HCT116 (cell line): ENCODE data around the gene ACOXL. TPM values are rescaled to one million over a fixed set of nuclear protein-coding genes. Genes with fewer than 3 reads are reported as not detected.

Source experiments
- ATAC-seq: fragments of 200-7000 bp; cut with Tn5 transposase; 2 replicates; pipeline ENCODE4 v1.9.1; 2020; ENCODE audit warnings: mild to moderate bottlenecking, moderate library complexity
- BruUV-seq: library from RNA; stranded (reverse); fragments of 400-500 nt; replicated peaks from 2 replicates; lab custom pipeline; 2021; lab: Mats Ljungman, UMichigan
- CTCF ChIA-PET: fragments of 300-600 bp; sonication (Branson Sonifier 250); formaldehyde crosslinking; loops from one replicate; lab custom pipeline; 2021; ENCODE audit warnings: antibody characterized with exemption; lab: Charles Lee
- POLR2A ChIA-PET: fragments of 300-600, 350-600 bp; sonication (Branson Sonifier 250); formaldehyde crosslinking; loops from one replicate; lab custom pipeline; 2021; ENCODE audit warnings: antibody characterized with exemption; lab: Charles Lee
- RAD21 ChIA-PET, 2 experiments: fragments of 300-600 bp; sonication (Branson Sonifier 250); formaldehyde crosslinking; loops; one replicate each; lab custom pipeline; 2023; ENCODE audit warnings: low total read pairs in 2 of 2; ENCODE audit not compliant: uncharacterized antibody in 2 of 2, unreplicated experiment in 2 of 2, low non-redundant PET in 1 of 2; lab: Charles Lee
- DNase-seq: peaks from one replicate; pipeline ENCODE4 v3.0.0-alpha.2; 2010; ENCODE audit warnings: low read depth, low spot score
- H2AFZ ChIP-seq: fragments of 200-600 bp; shearing (Covaris generic), sonication (generic); 2 replicates; pipeline ENCODE4 v1.6.1; 2017; ENCODE audit warnings: low read depth, mixed run types, mixed read lengths, antibody characterized with exemption, low read length; ENCODE audit not compliant: poor library complexity, severe bottlenecking
- H3K27ac ChIP-seq: 2 replicates; pipeline ENCODE4 v1.5.1; 2012; ENCODE audit warnings: low read depth, low read length
- H3K27me3 ChIP-seq: fragments of 200-600 bp; sonication (generic); 2 replicates; pipeline ENCODE4 v1.6.1; 2016; ENCODE audit warnings: mixed run types, low read length, mixed read lengths; ENCODE audit not compliant: insufficient read depth
- H3K36me3 ChIP-seq, 2 experiments: fragments of 200-500 bp in 1 of 2; fragments of 200-600 bp in 1 of 2; sonication (Bioruptor generic) in 1 of 2; sonication (generic) in 1 of 2; 2 replicates each; pipeline versions ENCODE4 v1.5.1 to v1.6.1; 2014 to 2016; ENCODE audit warnings: low read length in 2 of 2, inconsistent platforms in 1 of 2, mixed read lengths in 1 of 2, mixed run types in 1 of 2; ENCODE audit not compliant: insufficient read depth in 2 of 2, control insufficient read depth in 1 of 2
- H3K4me1 ChIP-seq, 2 experiments: fragments of 200-600 bp in 1 of 2; sonication (generic) in 1 of 2; 2 replicates each; pipeline versions ENCODE4 v1.5.1 to v1.6.1; 2012 to 2017; ENCODE audit warnings: low read length in 2 of 2, inconsistent platforms in 1 of 2, mild to moderate bottlenecking in 1 of 2, mixed read lengths in 1 of 2, mixed run types in 1 of 2, moderate library complexity in 1 of 2; ENCODE audit not compliant: insufficient read depth in 2 of 2, control insufficient read depth in 1 of 2
- H3K4me2 ChIP-seq: fragments of 200-600 bp; sonication (generic); 2 replicates; pipeline ENCODE4 v1.6.1; 2017; ENCODE audit warnings: mixed run types, low read length, mixed read lengths
- H3K4me3 ChIP-seq, 2 experiments: fragments of 200-600 bp in 1 of 2; sonication (generic) in 1 of 2; replicated peaks in 1 of 2; 2 replicates each; pipeline ENCODE4 v1.5.1; 2011 to 2016; ENCODE audit warnings: low read length in 2 of 2, control low read depth in 1 of 2, low read depth in 1 of 2, mild to moderate bottlenecking in 1 of 2, mixed read lengths in 1 of 2, mixed run types in 1 of 2
- H3K79me2 ChIP-seq: fragments of 200-600 bp; sonication (generic); 2 replicates; pipeline ENCODE4 v1.6.1; 2017; ENCODE audit warnings: mild to moderate bottlenecking, mixed run types, low read length, moderate library complexity, mixed read lengths; ENCODE audit not compliant: insufficient read depth
- H3K9ac ChIP-seq: fragments of 200-600 bp; sonication (generic); 2 replicates; pipeline ENCODE4 v1.6.1; 2016; ENCODE audit warnings: low read length, mixed read lengths
- H3K9me2 ChIP-seq: fragments of 200-600 bp; sonication (generic), shearing (Covaris generic); 2 replicates; pipeline ENCODE4 v1.6.1; 2017; ENCODE audit warnings: mixed run types, mild to moderate bottlenecking, moderate library complexity; ENCODE audit not compliant: insufficient read depth
- H3K9me3 ChIP-seq, 2 experiments: fragments of 200-500 bp in 1 of 2; fragments of 200-600 bp in 1 of 2; sonication (Bioruptor generic) in 1 of 2; sonication (generic) in 1 of 2; 2 replicates each; pipeline ENCODE4 v1.6.1; 2014 to 2017; ENCODE audit warnings: low read length in 2 of 2, mixed read lengths in 2 of 2, inconsistent platforms in 1 of 2, low read depth in 1 of 2, mild to moderate bottlenecking in 1 of 2, mixed run types in 1 of 2, moderate library complexity in 1 of 2; ENCODE audit not compliant: control insufficient read depth in 1 of 2, insufficient read depth in 1 of 2
- H4K20me1 ChIP-seq: fragments of 200-600 bp; sonication (generic), shearing (Covaris generic); 2 replicates; pipeline ENCODE4 v1.6.1; 2017; ENCODE audit warnings: mixed run types, mild to moderate bottlenecking, moderate library complexity; ENCODE audit not compliant: insufficient read depth
- CBX3 ChIP-seq: IDR thresholded peaks from 2 replicates; pipeline ENCODE4 v1.6.1; 2012; ENCODE audit warnings: low read depth
- CEBPB ChIP-seq: IDR thresholded peaks from 2 replicates; pipeline ENCODE4 v1.6.1; 2012; ENCODE audit warnings: low read depth
- EGR1 ChIP-seq: IDR thresholded peaks from 2 replicates; pipeline ENCODE4 v1.6.1; 2012; ENCODE audit warnings: low read depth
- EZH2 ChIP-seq: fragments of 200-600 bp; sonication (generic); IDR thresholded peaks from 2 replicates; pipeline ENCODE4 v1.6.1; 2017; ENCODE audit warnings: antibody characterized with exemption, mixed run types
- EZH2phosphoT487 ChIP-seq: fragments of 200-600 bp; IDR thresholded peaks from 2 replicates; pipeline ENCODE4 v1.6.1; 2018; ENCODE audit warnings: antibody characterized with exemption, borderline replicate concordance
- FOSL1 ChIP-seq: IDR thresholded peaks from 2 replicates; pipeline ENCODE4 v1.6.1; 2012; ENCODE audit warnings: low read depth
- JUND ChIP-seq: IDR thresholded peaks from 2 replicates; pipeline ENCODE4 v1.6.1; 2012
- MAX ChIP-seq: IDR thresholded peaks from 2 replicates; pipeline ENCODE4 v1.6.1; 2012
- POLR2AphosphoS5 ChIP-seq: IDR thresholded peaks from 2 replicates; pipeline ENCODE4 v1.6.1; 2011; ENCODE audit warnings: mild to moderate bottlenecking, low read depth, low read length, moderate library complexity
- SRF ChIP-seq: IDR thresholded peaks from 2 replicates; pipeline ENCODE4 v1.6.1; 2012; ENCODE audit warnings: low read depth
- TCF7L2 ChIP-seq: IDR thresholded peaks from 2 replicates; pipeline ENCODE4 v1.7.0; 2011; ENCODE audit warnings: borderline replicate concordance, inconsistent platforms; ENCODE audit not compliant: insufficient read depth, insufficient read length; ENCODE audit errors: extremely low read depth
- YY1 ChIP-seq: IDR thresholded peaks from 2 replicates; pipeline ENCODE4 v1.6.1; 2011; ENCODE audit warnings: low read length, low read depth, moderate library complexity, mild to moderate bottlenecking; ENCODE audit not compliant: insufficient replicate concordance; ENCODE audit errors: extremely low read depth
- ZNF274 ChIP-seq: fragments of 200-500 bp; sonication (Bioruptor generic); IDR thresholded peaks from 2 replicates; pipeline ENCODE4 v1.6.1; 2014; ENCODE audit warnings: mild to moderate bottlenecking, low read depth, low read length, inconsistent platforms
- intact Hi-C: fragments of 100-400 bp; cut with micrococcal nuclease; formaldehyde crosslinking; loops from 2 replicates; pipeline ENCODE4 v1.10.0; 2022
- total RNA-seq: library from RNA; stranded (reverse); gene quantifications from one replicate; pipeline ENCODE4 v1.2.1, GENCODE V29; 2021; ENCODE audit not compliant: unreplicated experiment
- TF ChIP-seq, protein P1 (sequence below): IDR thresholded peaks from 2 replicates; pipeline ENCODE4 v1.6.1; 2011; ENCODE audit warnings: mild to moderate bottlenecking, low read length, moderate library complexity; ENCODE audit not compliant: insufficient replicate concordance; ENCODE audit errors: extremely low read depth

Gene ACOXL
- total RNA-seq, 1 experiment from 2014 or later = 5.5 TPM

DNA sequence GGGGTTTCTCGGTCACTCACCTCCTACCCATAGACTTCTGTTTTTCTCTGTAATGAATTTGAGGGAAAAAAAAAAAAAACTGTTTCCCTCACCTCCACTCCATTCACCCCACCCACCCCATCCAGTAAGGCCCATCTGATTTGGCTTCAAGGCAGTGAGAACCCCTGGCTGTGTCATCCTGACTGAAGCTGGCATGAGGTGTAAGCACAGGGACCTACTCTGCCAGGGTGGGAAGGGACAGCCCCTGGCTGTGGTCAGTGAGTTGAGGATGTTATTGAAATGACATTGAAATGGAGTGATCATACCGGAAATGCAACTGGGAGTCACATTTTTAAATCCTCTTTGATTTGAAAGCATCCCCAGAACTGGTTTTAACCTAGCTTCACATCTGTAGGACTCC is 369.2 kb downstream of the ACOXL start (continued):
- TF ChIP-seq, protein P1, sequence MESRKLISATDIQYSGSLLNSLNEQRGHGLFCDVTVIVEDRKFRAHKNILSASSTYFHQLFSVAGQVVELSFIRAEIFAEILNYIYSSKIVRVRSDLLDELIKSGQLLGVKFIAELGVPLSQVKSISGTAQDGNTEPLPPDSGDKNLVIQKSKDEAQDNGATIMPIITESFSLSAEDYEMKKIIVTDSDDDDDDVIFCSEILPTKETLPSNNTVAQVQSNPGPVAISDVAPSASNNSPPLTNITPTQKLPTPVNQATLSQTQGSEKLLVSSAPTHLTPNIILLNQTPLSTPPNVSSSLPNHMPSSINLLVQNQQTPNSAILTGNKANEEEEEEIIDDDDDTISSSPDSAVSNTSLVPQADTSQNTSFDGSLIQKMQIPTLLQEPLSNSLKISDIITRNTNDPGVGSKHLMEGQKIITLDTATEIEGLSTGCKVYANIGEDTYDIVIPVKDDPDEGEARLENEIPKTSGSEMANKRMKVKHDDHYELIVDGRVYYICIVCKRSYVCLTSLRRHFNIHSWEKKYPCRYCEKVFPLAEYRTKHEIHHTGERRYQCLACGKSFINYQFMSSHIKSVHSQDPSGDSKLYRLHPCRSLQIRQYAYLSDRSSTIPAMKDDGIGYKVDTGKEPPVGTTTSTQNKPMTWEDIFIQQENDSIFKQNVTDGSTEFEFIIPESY = no peak
- TF ChIP-seq EZH2 (no peak), EGR1 (no peak), POLR2AphosphoS5 (no peak)

- DNase-seq (no peak), ATAC-seq (no peak)
- no peak overlapping the region for H3K9ac ChIP-seq
- no peak overlapping the region for H3K4me2 ChIP-seq
- peaks cover 4 to 19% of the 10 kb centered on the region in 2 experiments; a peak in 3 of 4 replicates for H3K4me1 ChIP-seq
- RAD21 ChIA-PET = no interaction called here
- intact Hi-C loops = no loop called here
- TF ChIP-seq JUND (no peak), FOSL1 (no peak)
- CTCF ChIA-PET = no interaction called here
- H3K9me2 ChIP-seq = no peaks in the 10 kb centered on the region
- no peaks in the 10 kb centered on the region for H3K36me3 ChIP-seq
- no peak overlapping the region for H2AFZ ChIP-seq
- H3K4me3 ChIP-seq = no peak overlapping the region
- H3K9me3 ChIP-seq = no peaks in the 10 kb centered on the region
- no peak overlapping the region for H3K27ac ChIP-seq
- no peaks in the 10 kb centered on the region for H4K20me1 ChIP-seq
- no peaks in the 10 kb centered on the region for H3K27me3 ChIP-seq
- BruUV-seq = no TSS peak
- H3K79me2 ChIP-seq = no peaks in the 10 kb centered on the region
- POLR2A ChIA-PET = interaction anchor here (1.4 kb wide), 1 partner anchor 18 kb away, joined by 6 read pairs; the partner anchor contains the start of gene BCL2L11
Measured at GRCh38 chr2:111102216-111102615, 369.8 kb downstream of the ACOXL start.

GRCh38 chr2:111105926-111106325 is 373.6 kb downstream of the ACOXL start:
- Histone ChIP-seq H3K4me2 (no peak overlapping the region), H3K9me3 (no peaks in the 10 kb centered on the region), H3K4me3 (no peak overlapping the region), H3K79me2 (no peaks in the 10 kb centered on the region), H2AFZ (no peak overlapping the region), H3K9ac (no peak overlapping the region), H3K27me3 (no peaks in the 10 kb centered on the region), H3K36me3 (no peaks in the 10 kb centered on the region), H3K9me2 (no peaks in the 10 kb centered on the region), H3K4me1 (peaks cover 0 to 18% of the 10 kb centered on the region in 2 experiments; a peak in 2 of 4 replicates), H3K27ac (no peak overlapping the region), H4K20me1 (no peaks in the 10 kb centered on the region)
- POLR2A ChIA-PET = no interaction called here
- BruUV-seq = no TSS peak
- intact Hi-C loops = no loop called here
- CTCF ChIA-PET = no interaction called here
- ATAC-seq (no peak), DNase-seq (no peak)
- RAD21 ChIA-PET = no interaction called here
- TF ChIP-seq MAX (no peak), EGR1 (no peak), CEBPB (no peak), CBX3 (no peak), SRF (no peak), ZNF274 (no peak), JUND (no peak), EZH2phosphoT487 (no peak), POLR2AphosphoS5 (no peak), FOSL1 (no peak), YY1 (no peak), TCF7L2 (no peak)
- TF ChIP-seq, protein P1 = no peak
